Measurements from ENCODE around the gene DNAJC21.

DNA sequence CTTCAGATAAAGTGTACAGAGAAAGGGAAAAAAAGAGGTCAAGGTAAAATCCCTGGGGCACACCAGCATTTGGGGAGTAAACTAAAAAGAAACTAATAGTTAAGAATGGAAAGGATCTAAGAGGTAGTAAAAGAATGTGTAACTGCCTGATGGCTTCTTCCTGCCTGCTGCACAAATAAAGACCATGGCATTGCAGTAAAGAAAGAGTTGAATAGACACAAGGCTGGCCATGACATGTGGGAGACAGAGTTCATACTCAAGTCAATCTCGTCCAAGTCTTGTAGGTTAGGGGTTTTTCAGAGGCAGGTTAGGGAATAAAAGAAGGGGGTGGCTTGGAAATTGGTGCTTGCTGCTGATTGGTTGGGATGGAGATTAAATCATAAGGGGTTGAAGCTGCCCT is 57.6 kb downstream of the DNAJC21 start:
- TF ChIP-seq BHLHE40 (IDR thresholded peaks at IDR 0.05; ENCODE audit: borderline replicate concordance) (no peak), ZNF384 (IDR thresholded peaks at IDR 0.05) (no peak), SP1 (IDR thresholded peaks at IDR 0.05) (no peak), ELF4 (IDR thresholded peaks at IDR 0.05) (no peak), TARDBP (IDR thresholded peaks at IDR 0.05) (no peak), CTBP1 (IDR thresholded peaks at IDR 0.05; ENCODE audit: borderline replicate concordance) (no peak)

Measured in HEK293T (cell line).